Thoracic aorta (tissue), 2 donors: Measurements from ENCODE around the gene SUFU. TPM values are rescaled to one million over a fixed set of nuclear protein-coding genes. Genes with fewer than 3 reads are reported as not detected.

Experiments
- ATAC-seq: fragments of 150-250 bp; one replicate; pipeline ENCODE4 v1.8.0; 2017; ENCODE audit warnings: low read depth; ENCODE audit not compliant: insufficient number of reproducible peaks, low FRiP score
- DNase-seq: peaks from one replicate; pipeline ENCODE4 v3.0.0-alpha.2; 2020; ENCODE audit warnings: low spot score
- H3K27ac ChIP-seq, 2 donors: fragments of 200-600 bp; sonication (generic); 1 replicate in 1 of 2; 2 replicates in 1 of 2; pipeline ENCODE4 v1.5.1; 2016; ENCODE audit warnings: mild to moderate bottlenecking in 2 of 2, moderate library complexity in 2 of 2
- H3K27me3 ChIP-seq: fragments of 200-600 bp; sonication (generic); replicated peaks from 2 replicates; pipeline ENCODE4 v1.6.0; 2016; ENCODE audit warnings: mild to moderate bottlenecking; ENCODE audit not compliant: insufficient read depth
- H3K36me3 ChIP-seq: fragments of 200-600 bp; sonication (generic); one replicate; pipeline ENCODE4 v1.5.1; 2016
- H3K4me1 ChIP-seq, 2 donors: fragments of 200-600 bp; sonication (generic); 1 replicate in 1 of 2; 2 replicates in 1 of 2; pipeline versions ENCODE4 v1.5.1 to v1.6.0; 2016; ENCODE audit warnings: low read depth in 2 of 2, mild to moderate bottlenecking in 1 of 2; ENCODE audit not compliant: control insufficient read depth in 1 of 2
- H3K4me3 ChIP-seq: fragments of 200-600 bp; sonication (generic); 2 replicates; pipeline ENCODE4 v1.5.1; 2016; ENCODE audit warnings: mild to moderate bottlenecking
- H3K9me3 ChIP-seq: fragments of 200-600 bp; sonication (generic); 2 replicates; pipeline ENCODE4 v1.5.1; 2016
- CTCF ChIP-seq: fragments of 200-600 bp; sonication (generic); IDR thresholded peaks from one replicate; pipeline ENCODE4 v1.5.1; 2019; ENCODE audit warnings: antibody characterized with exemption
- total RNA-seq, 2 donors: library from RNA; depleted of rRNA; stranded (reverse); fragments of >200 nt; gene quantifications; one replicate each; pipeline versions ENCODE4 v1.1.0 to v1.2.3, GENCODE V29; 2016

Gene SUFU
- total RNA-seq, 2 donors from 2014 or later, result 4.6 to 7.6 TPM

- TF ChIP-seq CTCF, result no peak
- ATAC-seq (no peak), DNase-seq (no peak)
- no peak overlapping the region for H3K4me3 ChIP-seq
- peaks cover 18 to 68% of the 10 kb centered on the region in 2 donors for H3K4me1 ChIP-seq
- H3K36me3 ChIP-seq, result no peaks in the 10 kb centered on the region
- no peaks in the 10 kb centered on the region for H3K27me3 ChIP-seq
- peak overlapping the region; percentile 82 for H3K27ac ChIP-seq
- no peaks in the 10 kb centered on the region for H3K9me3 ChIP-seq
Measured at GRCh38 chr10:102601639-102602038, 97.9 kb downstream of the SUFU start.

- Histone ChIP-seq H3K36me3 (no peaks in the 10 kb centered on the region), H3K4me3 (no peak overlapping the region), H3K27me3 (no peaks in the 10 kb centered on the region), H3K4me1 (peaks cover 16 to 59% of the 10 kb centered on the region in 2 donors), H3K27ac (peak overlapping the region; percentile 82), H3K9me3 (no peaks in the 10 kb centered on the region)
- ATAC-seq (peak; percentile 54), DNase-seq (no peak)
- TF ChIP-seq CTCF, result no peak
Measured at GRCh38 chr10:102602272-102603045, 98.7 kb downstream of the SUFU start.

GRCh38 chr10:102603946-102604345 lies 100.2 kb downstream of the SUFU start:
- Histone ChIP-seq H3K4me3 (no peak overlapping the region), H3K27me3 (no peaks in the 10 kb centered on the region), H3K4me1 (peaks cover 16 to 50% of the 10 kb centered on the region in 2 donors), H3K36me3 (no peaks in the 10 kb centered on the region), H3K27ac (peak overlapping the region in 1 of 2 donors; percentile 82), H3K9me3 (no peaks in the 10 kb centered on the region)
- DNase-seq (no peak), ATAC-seq (no peak)
- TF ChIP-seq CTCF, result no peak

GRCh38 chr10:102604439-102604841 lies 100.7 kb downstream of the SUFU start:
- Histone ChIP-seq H3K36me3 (no peaks in the 10 kb centered on the region), H3K27ac (peak overlapping the region in 1 of 2 donors; percentile 82), H3K4me3 (no peak overlapping the region), H3K9me3 (no peaks in the 10 kb centered on the region), H3K27me3 (no peaks in the 10 kb centered on the region), H3K4me1 (peaks cover 16 to 49% of the 10 kb centered on the region in 2 donors)
- DNase-seq, result no peak
- ATAC-seq, result no peak
- no peak for TF ChIP-seq CTCF

GRCh38 chr10:102605712-102606111 lies 101.9 kb downstream of the SUFU start:
- Histone ChIP-seq H3K4me3 (no peak overlapping the region), H3K4me1 (peaks cover 15 to 38% of the 10 kb centered on the region in 2 donors), H3K27ac (no peak overlapping the region), H3K36me3 (no peaks in the 10 kb centered on the region), H3K27me3 (no peaks in the 10 kb centered on the region), H3K9me3 (no peaks in the 10 kb centered on the region)
- ATAC-seq, result no peak
- no peak for DNase-seq
- TF ChIP-seq CTCF, result no peak
